ENCODE measurements around the gene VPS41. TPM values are rescaled to one million over a fixed set of nuclear protein-coding genes. Genes with fewer than 3 reads are reported as not detected.

Gene VPS41
- total and polyA plus RNA-seq, 7 donors: 10.2 to 38.5 (median 25.7) TPM

GRCh38 chr7:38819463-38819862 is 89.5 kb downstream of the VPS41 start:
- Histone ChIP-seq H3K27me3 (no peaks in the 10 kb centered on the region), H3K36me3 (peaks cover 0 to 8% (median 0%) of the 10 kb centered on the region in 4 donors), H3K4me3 (no peak overlapping the region), H3K9me3 (no peaks in the 10 kb centered on the region), H3K27ac (no peak overlapping the region), H3K4me1 (no peaks in the 10 kb centered on the region)
- intact Hi-C loops (cut with DNase I): no loop called here
- 67 to 89% methylated on average over 2 of the region's 2 CpGs for WGBS, 2 donors
- TF ChIP-seq, protein P1, sequence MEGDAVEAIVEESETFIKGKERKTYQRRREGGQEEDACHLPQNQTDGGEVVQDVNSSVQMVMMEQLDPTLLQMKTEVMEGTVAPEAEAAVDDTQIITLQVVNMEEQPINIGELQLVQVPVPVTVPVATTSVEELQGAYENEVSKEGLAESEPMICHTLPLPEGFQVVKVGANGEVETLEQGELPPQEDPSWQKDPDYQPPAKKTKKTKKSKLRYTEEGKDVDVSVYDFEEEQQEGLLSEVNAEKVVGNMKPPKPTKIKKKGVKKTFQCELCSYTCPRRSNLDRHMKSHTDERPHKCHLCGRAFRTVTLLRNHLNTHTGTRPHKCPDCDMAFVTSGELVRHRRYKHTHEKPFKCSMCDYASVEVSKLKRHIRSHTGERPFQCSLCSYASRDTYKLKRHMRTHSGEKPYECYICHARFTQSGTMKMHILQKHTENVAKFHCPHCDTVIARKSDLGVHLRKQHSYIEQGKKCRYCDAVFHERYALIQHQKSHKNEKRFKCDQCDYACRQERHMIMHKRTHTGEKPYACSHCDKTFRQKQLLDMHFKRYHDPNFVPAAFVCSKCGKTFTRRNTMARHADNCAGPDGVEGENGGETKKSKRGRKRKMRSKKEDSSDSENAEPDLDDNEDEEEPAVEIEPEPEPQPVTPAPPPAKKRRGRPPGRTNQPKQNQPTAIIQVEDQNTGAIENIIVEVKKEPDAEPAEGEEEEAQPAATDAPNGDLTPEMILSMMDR (IDR thresholded peaks at IDR 0.05): no peak
- TF ChIP-seq EP300 (IDR thresholded peaks at IDR 0.05): no peak
- TF ChIP-seq POLR2A (IDR thresholded peaks at IDR 0.05): no peak
- no peak for TF ChIP-seq POLR2AphosphoS5 (IDR thresholded peaks at IDR 0.05)
- no peak for DNase-seq

DNA sequence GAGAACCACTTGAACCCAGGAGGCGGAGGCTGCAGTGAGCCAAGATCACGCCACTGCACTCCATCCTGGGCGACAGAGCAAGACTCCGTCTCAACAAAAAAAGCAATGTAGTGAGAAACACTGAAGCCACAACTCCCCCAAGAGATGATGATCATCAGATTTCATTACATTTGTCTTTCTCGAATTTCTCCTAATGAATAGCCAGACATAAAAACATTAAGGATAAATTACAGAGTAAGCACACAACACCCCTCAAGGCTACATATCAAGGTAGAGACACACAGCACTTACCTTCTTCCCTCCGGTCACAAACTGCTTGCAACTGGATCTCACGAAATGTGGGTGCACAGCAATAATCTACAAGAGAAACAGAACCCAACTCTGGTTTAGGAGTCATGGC is 91.5 kb downstream of the VPS41 start:
- intact Hi-C loops (cut with DNase I): no loop called here
- WGBS, 2 donors: 98% methylated on average over 7 of the region's 7 CpGs

DNA sequence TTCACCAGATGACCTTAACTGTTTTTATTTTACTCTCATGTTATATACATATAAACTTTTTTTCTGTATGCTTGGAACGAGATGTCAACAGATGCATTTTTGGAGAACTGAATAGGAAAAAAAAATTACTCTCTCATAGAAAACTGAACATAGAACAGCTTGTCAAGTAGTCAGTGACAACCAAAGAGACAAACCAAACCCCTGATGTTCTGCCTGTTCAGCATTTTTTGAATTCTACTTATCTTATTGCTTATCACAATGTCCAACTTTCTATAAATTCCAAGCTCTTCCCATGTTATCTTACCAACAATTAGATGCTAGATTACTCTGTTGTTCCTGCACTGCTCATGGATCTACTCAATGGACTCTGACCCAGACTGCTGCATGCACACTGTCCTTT is 95.2 kb downstream of the VPS41 start:
- 89 to 92% methylated on average over 1 of the region's 1 CpG for WGBS, 2 donors
- intact Hi-C loops (cut with DNase I): no loop called here
- peaks cover 0 to 8% (median 0%) of the 10 kb centered on the region in 4 donors for H3K36me3 ChIP-seq

More for the DNA sequence above, 91.5 kb downstream of the VPS41 start:
- Histone ChIP-seq H3K4me3 (no peak overlapping the region), H3K27me3 (no peaks in the 10 kb centered on the region), H3K36me3 (peaks cover 0 to 8% (median 0%) of the 10 kb centered on the region in 4 donors), H3K9me3 (no peaks in the 10 kb centered on the region), H3K27ac (no peak overlapping the region), H3K4me1 (no peaks in the 10 kb centered on the region)
- TF ChIP-seq, protein P1 (IDR thresholded peaks at IDR 0.05): no peak
- TF ChIP-seq POLR2A (IDR thresholded peaks at IDR 0.05) (no peak), EP300 (IDR thresholded peaks at IDR 0.05) (no peak), POLR2AphosphoS5 (IDR thresholded peaks at IDR 0.05) (no peak)
- no peak for DNase-seq

GRCh38 chr7:38806912-38807311 is 102.1 kb downstream of the VPS41 start:
- no peak for TF ChIP-seq POLR2AphosphoS5 (IDR thresholded peaks at IDR 0.05)
- TF ChIP-seq, protein P1 (IDR thresholded peaks at IDR 0.05): no peak
- TF ChIP-seq EP300 (IDR thresholded peaks at IDR 0.05): no peak
- TF ChIP-seq POLR2A (IDR thresholded peaks at IDR 0.05): no peak
- H3K4me3 ChIP-seq: no peak overlapping the region
- H3K27me3 ChIP-seq: no peaks in the 10 kb centered on the region
- no peak for DNase-seq
- WGBS, 2 donors: 88 to 90% methylated on average over 2 of the region's 2 CpGs
- peaks cover 0 to 4% (median 0%) of the 10 kb centered on the region in 4 donors for H3K36me3 ChIP-seq
- H3K9me3 ChIP-seq: no peaks in the 10 kb centered on the region
- intact Hi-C loops (cut with DNase I): no loop called here
- no peak overlapping the region for H3K27ac ChIP-seq
- H3K4me1 ChIP-seq: peaks cover 0 to 3% (median 0%) of the 10 kb centered on the region in 4 donors

More for the DNA sequence above, 95.2 kb downstream of the VPS41 start:
- H3K27ac ChIP-seq: no peak overlapping the region
- H3K27me3 ChIP-seq: no peaks in the 10 kb centered on the region
- no peaks in the 10 kb centered on the region for H3K9me3 ChIP-seq
- no peak overlapping the region for H3K4me3 ChIP-seq
- H3K4me1 ChIP-seq: no peaks in the 10 kb centered on the region
- no peak for DNase-seq
- TF ChIP-seq POLR2A (IDR thresholded peaks at IDR 0.05) (no peak), POLR2AphosphoS5 (IDR thresholded peaks at IDR 0.05) (no peak), EP300 (IDR thresholded peaks at IDR 0.05) (no peak)
- TF ChIP-seq, protein P1 (IDR thresholded peaks at IDR 0.05): no peak

DNA sequence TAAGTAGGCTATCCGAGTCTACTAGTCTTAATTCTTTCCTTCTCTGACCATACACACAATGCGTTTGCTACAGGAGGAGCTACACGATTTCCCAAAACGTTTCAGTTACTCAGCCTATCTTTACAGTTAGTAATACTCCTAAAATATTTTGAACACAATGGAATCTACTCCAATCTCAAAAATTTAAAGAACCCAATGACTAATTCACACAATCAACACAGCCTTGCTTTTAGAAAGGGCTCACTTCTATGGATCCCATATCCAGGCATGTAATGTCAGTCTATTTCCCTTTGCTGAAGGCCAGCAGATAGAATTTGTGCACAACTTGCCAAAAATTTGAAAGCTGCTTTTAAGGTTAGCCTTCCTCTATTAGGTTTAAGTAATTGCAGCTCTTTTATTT is 107.2 kb downstream of the VPS41 start:
- peaks cover 0 to 4% (median 0%) of the 10 kb centered on the region in 4 donors for H3K36me3 ChIP-seq
- H3K27ac ChIP-seq: no peak overlapping the region
- TF ChIP-seq, protein P1 (IDR thresholded peaks at IDR 0.05): no peak
- TF ChIP-seq POLR2A (IDR thresholded peaks at IDR 0.05): no peak
- no peak for TF ChIP-seq POLR2AphosphoS5 (IDR thresholded peaks at IDR 0.05)
- no peak for TF ChIP-seq EP300 (IDR thresholded peaks at IDR 0.05)
- H3K9me3 ChIP-seq: no peaks in the 10 kb centered on the region
- H3K4me3 ChIP-seq: no peak overlapping the region
- peaks cover 0 to 3% (median 0%) of the 10 kb centered on the region in 4 donors for H3K4me1 ChIP-seq
- intact Hi-C loops (cut with DNase I): no loop called here
- no peak for DNase-seq
- 75 to 81% methylated on average over 4 of the region's 4 CpGs for WGBS, 2 donors
- H3K27me3 ChIP-seq: no peaks in the 10 kb centered on the region

Measured in sigmoid colon (tissue), 7 donors.